Astrocyte (in vitro differentiated cells and primary cell): ENCODE measurements around the gene VWA5B2.

ENCODE experiments used
- EZH2 ChIP-seq: IDR thresholded peaks from 2 replicates; pipeline ENCODE4 v1.6.1; 2012; ENCODE audit warnings: mild to moderate bottlenecking, low read length, inconsistent platforms; ENCODE audit not compliant: insufficient read depth
- TF ChIP-seq, protein P1 (sequence below): IDR thresholded peaks from 2 replicates; pipeline ENCODE4 v1.5.1; 2011; ENCODE audit warnings: low read depth, mild to moderate bottlenecking, inconsistent platforms, low read length, moderate library complexity; ENCODE audit not compliant: insufficient read depth

DNA sequence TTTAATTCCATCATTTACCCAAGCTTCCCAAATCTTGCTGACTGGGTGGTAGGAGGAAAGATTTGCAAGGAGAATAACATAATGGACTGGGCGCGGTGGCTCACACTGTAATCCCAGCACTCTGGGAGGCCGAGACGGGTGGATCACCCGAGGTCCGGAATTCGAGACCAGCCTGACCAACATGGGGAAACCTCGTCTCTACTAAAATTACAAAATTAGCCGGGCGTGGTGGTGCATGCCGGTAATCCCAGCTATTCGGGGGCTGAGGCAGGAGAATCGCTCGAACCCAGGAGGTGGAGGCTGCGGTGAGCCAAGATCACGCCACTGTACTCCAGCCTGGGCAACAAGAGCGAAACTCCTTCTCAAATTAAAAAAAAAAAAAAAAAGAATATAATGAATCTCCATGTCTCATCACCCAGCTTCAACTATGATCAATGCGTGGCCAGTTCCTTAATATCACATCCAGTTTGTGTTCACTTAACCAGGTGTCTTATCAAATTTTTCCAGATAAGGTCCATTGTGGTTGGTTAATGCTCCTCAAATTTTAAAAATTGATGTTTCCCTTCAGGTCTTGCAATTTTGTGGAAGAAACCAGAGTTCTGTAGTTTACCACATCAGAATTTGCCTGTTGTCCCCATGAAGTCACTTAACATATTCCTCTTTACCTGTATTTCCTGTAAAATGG is 44.7 kb upstream of the VWA5B2 start:
- TF ChIP-seq, protein P1, sequence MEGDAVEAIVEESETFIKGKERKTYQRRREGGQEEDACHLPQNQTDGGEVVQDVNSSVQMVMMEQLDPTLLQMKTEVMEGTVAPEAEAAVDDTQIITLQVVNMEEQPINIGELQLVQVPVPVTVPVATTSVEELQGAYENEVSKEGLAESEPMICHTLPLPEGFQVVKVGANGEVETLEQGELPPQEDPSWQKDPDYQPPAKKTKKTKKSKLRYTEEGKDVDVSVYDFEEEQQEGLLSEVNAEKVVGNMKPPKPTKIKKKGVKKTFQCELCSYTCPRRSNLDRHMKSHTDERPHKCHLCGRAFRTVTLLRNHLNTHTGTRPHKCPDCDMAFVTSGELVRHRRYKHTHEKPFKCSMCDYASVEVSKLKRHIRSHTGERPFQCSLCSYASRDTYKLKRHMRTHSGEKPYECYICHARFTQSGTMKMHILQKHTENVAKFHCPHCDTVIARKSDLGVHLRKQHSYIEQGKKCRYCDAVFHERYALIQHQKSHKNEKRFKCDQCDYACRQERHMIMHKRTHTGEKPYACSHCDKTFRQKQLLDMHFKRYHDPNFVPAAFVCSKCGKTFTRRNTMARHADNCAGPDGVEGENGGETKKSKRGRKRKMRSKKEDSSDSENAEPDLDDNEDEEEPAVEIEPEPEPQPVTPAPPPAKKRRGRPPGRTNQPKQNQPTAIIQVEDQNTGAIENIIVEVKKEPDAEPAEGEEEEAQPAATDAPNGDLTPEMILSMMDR = no peak
- TF ChIP-seq EZH2 = no peak
